HepG2 (cell line): Measurements from ENCODE around the gene SNIP1. TPM values are rescaled to one million over a fixed set of nuclear protein-coding genes. Genes with fewer than 3 reads are reported as not detected.
A peak's percentile ranks its signal among the peaks of the same experiment; 100 is the strongest.

ENCODE experiments used
- CAMTA2 ChIP-seq: sonication (generic); formaldehyde crosslinking; IDR thresholded peaks from 2 replicates; pipeline ENCODE4 v1.4.0; 2020; ENCODE audit warnings: mild to moderate bottlenecking, missing genetic modification reagents, borderline replicate concordance
- HDAC6 ChIP-seq: fragments of 200-600 bp; sonication (generic); IDR thresholded peaks from 2 replicates; pipeline ENCODE4 v1.7.0; 2017; ENCODE audit warnings: mild to moderate bottlenecking, antibody characterized with exemption, low read length, low read depth
- HOXA7 ChIP-seq: sonication (generic); formaldehyde crosslinking; IDR thresholded peaks from 2 replicates; pipeline ENCODE4 v1.8.1; 2022; ENCODE audit warnings: mild to moderate bottlenecking, missing genetic modification reagents, moderate library complexity
- MAFF ChIP-seq: IDR thresholded peaks from 2 replicates; pipeline ENCODE4 v1.6.1; 2011; ENCODE audit warnings: low read depth, low read length, improper control_type of control experiment
- MBNL3 ChIP-seq: fragments of 250-450 bp; sonication (Bioruptor Pico); conservative IDR thresholded peaks from 2 replicates; pipeline ENCODE4 v1.8.0; 2022; ENCODE audit warnings: mild to moderate bottlenecking, inconsistent platforms
- NFE2L2 ChIP-seq: fragments of 150-350 bp; IDR thresholded peaks from 2 replicates; pipeline ENCODE4 v1.6.1; 2014; ENCODE audit warnings: low read length
- POLR2AphosphoS2 ChIP-seq: IDR thresholded peaks from 2 replicates; pipeline ENCODE4 v1.6.1; 2011; ENCODE audit warnings: low read depth, low read length, improper control_type of control experiment
- SIN3B ChIP-seq: fragments of 150-350 bp; IDR thresholded peaks from 2 replicates; pipeline ENCODE4 v1.6.1; 2014; ENCODE audit warnings: low read length
- SNRNP70 ChIP-seq: fragments of 200-400 bp; formaldehyde crosslinking; IDR thresholded peaks from 2 replicates; pipeline ENCODE4 v1.6.1; 2017; ENCODE audit warnings: mild to moderate bottlenecking, low read depth, low read length, moderate library complexity
- SOX6 ChIP-seq, 2 experiments: fragments of 450-650 bp in 1 of 2; sonication (generic) in 1 of 2; formaldehyde crosslinking in 1 of 2; IDR thresholded peaks; 2 replicates each; pipeline versions ENCODE4 v1.4.0 to v1.6.1; 2017 to 2020; ENCODE audit warnings: antibody characterized with exemption in 1 of 2, mild to moderate bottlenecking in 1 of 2, missing genetic modification reagents in 1 of 2
- ZC3H13 ChIP-seq: sonication (generic); formaldehyde crosslinking; IDR thresholded peaks from 2 replicates; pipeline ENCODE4 v1.8.1; 2023; ENCODE audit warnings: mild to moderate bottlenecking, missing genetic modification reagents, moderate library complexity
- ZNF264 ChIP-seq: sonication (generic); formaldehyde crosslinking; IDR thresholded peaks from 2 replicates; pipeline ENCODE4 v1.4.0; 2020; ENCODE audit warnings: missing genetic modification reagents
- ZNF317 ChIP-seq: sonication (generic); formaldehyde crosslinking; IDR thresholded peaks from 2 replicates; pipeline ENCODE4 v1.5.0; 2020; ENCODE audit warnings: mild to moderate bottlenecking, missing genetic modification reagents
- ZNF382 ChIP-seq: sonication (generic); formaldehyde crosslinking; IDR thresholded peaks from 2 replicates; pipeline ENCODE4 v1.5.0; 2020; ENCODE audit warnings: missing genetic modification reagents, mild to moderate bottlenecking, borderline replicate concordance
- ZNF563 ChIP-seq: sonication (generic); formaldehyde crosslinking; IDR thresholded peaks from 2 replicates; pipeline ENCODE4 v1.8.0; 2022; ENCODE audit warnings: mild to moderate bottlenecking, moderate library complexity, missing genetic modification reagents
- ZNF660 ChIP-seq: sonication (generic); formaldehyde crosslinking; IDR thresholded peaks from 2 replicates; pipeline ENCODE4 v1.5.1; 2020; ENCODE audit warnings: mild to moderate bottlenecking, low read depth, missing genetic modification reagents, borderline replicate concordance
- ZNF672 ChIP-seq: sonication (generic); formaldehyde crosslinking; IDR thresholded peaks from 2 replicates; pipeline ENCODE4 v1.8.1; 2022; ENCODE audit warnings: missing genetic modification reagents
- ZNF775 ChIP-seq: sonication (generic); formaldehyde crosslinking; IDR thresholded peaks from 2 replicates; pipeline ENCODE4 v1.4.0; 2020; ENCODE audit warnings: missing genetic modification reagents, mild to moderate bottlenecking, moderate library complexity, borderline replicate concordance
- ZSCAN20 ChIP-seq: sonication (generic); formaldehyde crosslinking; IDR thresholded peaks from 2 replicates; pipeline ENCODE4 v1.4.0; 2020; ENCODE audit warnings: missing genetic modification reagents, mild to moderate bottlenecking, borderline replicate concordance
- polyA plus RNA-seq, 8 experiments: library from polyadenylated mRNA; depleted of rRNA in 3 of 8; stranded (reverse) in 7 of 8; unstranded in 1 of 8; fragments of >200 nt; fragmentation: Illumina TruSeq in 4 of 8; extraction: Trizol in 4 of 8; gene quantifications; 2 replicates each; pipeline versions ENCODE4 v1.2.1 to v1.2.3, GENCODE V29; 2011 to 2016; ENCODE audit warnings: low read depth in 4 of 8, missing spikeins in 1 of 8, mixed read lengths in 1 of 8; ENCODE audit not compliant: insufficient read depth in 1 of 8
- total RNA-seq, 5 experiments: library from RNA; depleted of rRNA; stranded (reverse); fragments of >200 nt; fragmentation: Illumina TruSeq; extraction: Trizol; gene quantifications; 2 replicates each; pipeline ENCODE4 v1.2.3, GENCODE V29; 2016; ENCODE audit warnings: low read depth in 1 of 5
- TF ChIP-seq, protein P1 (sequence below): sonication (generic); formaldehyde crosslinking; IDR thresholded peaks from 2 replicates; pipeline ENCODE4 v1.9.0; 2021; ENCODE audit warnings: missing genetic modification reagents, mild to moderate bottlenecking, borderline replicate concordance
- TF ChIP-seq, protein P2 (sequence below): sonication (generic); formaldehyde crosslinking; IDR thresholded peaks from 2 replicates; pipeline ENCODE4 v1.4.0; 2020; ENCODE audit warnings: low read depth, missing genetic modification reagents
- TF ChIP-seq, protein P3 (sequence below): sonication (generic); formaldehyde crosslinking; IDR thresholded peaks from 2 replicates; pipeline ENCODE4 v1.4.0; 2020; ENCODE audit warnings: missing genetic modification reagents, borderline replicate concordance

SNIP1 gene
- total and polyA plus RNA-seq, 2 of the 13 experiments (the other 11 are each of a cell fraction or from before 2014, with no cell fraction given) = 5.5 to 11.2 TPM

DNA sequence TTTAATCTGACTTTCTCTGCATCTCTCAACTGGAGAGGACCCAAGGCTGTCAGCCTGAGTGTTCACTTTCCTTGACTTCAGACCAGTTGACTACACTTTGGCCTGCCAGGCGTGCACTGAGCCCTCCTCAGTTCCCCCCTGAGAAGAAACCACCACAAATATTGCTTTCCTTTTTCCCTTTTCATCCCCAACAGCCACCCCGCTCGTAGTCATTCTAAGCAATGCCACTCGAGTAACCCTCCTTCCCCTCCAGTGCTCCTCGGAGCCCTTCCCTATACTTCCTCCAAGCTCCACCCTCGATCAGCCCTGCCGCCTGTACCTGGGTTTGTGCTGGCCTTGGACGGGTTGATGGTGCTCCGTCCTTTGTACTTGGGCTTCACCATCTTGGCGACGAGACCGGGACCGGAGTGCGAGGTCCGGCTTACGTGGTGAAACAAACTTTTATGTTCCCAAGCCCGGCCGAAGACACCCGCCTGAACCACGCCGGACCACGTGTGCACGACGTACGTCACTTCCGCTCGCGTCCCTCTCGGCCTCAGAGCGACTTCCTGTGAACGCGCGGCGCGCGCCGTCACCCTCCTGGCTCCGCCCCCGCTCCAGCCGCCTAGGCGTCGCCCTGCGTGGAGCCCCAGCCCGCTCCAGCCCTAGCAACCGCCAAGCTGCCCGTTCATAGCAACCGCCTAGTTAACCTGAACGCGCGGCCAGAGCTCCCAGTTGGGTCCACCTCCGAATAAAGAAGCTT, 41.5 kb upstream of the SNIP1 start, which contains the start of gene GNL2 (continued):
- TF ChIP-seq, protein P1, sequence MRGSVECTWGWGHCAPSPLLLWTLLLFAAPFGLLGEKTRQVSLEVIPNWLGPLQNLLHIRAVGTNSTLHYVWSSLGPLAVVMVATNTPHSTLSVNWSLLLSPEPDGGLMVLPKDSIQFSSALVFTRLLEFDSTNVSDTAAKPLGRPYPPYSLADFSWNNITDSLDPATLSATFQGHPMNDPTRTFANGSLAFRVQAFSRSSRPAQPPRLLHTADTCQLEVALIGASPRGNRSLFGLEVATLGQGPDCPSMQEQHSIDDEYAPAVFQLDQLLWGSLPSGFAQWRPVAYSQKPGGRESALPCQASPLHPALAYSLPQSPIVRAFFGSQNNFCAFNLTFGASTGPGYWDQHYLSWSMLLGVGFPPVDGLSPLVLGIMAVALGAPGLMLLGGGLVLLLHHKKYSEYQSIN (CRISPR knock-in tag) = no peak
- TF ChIP-seq, protein P2, sequence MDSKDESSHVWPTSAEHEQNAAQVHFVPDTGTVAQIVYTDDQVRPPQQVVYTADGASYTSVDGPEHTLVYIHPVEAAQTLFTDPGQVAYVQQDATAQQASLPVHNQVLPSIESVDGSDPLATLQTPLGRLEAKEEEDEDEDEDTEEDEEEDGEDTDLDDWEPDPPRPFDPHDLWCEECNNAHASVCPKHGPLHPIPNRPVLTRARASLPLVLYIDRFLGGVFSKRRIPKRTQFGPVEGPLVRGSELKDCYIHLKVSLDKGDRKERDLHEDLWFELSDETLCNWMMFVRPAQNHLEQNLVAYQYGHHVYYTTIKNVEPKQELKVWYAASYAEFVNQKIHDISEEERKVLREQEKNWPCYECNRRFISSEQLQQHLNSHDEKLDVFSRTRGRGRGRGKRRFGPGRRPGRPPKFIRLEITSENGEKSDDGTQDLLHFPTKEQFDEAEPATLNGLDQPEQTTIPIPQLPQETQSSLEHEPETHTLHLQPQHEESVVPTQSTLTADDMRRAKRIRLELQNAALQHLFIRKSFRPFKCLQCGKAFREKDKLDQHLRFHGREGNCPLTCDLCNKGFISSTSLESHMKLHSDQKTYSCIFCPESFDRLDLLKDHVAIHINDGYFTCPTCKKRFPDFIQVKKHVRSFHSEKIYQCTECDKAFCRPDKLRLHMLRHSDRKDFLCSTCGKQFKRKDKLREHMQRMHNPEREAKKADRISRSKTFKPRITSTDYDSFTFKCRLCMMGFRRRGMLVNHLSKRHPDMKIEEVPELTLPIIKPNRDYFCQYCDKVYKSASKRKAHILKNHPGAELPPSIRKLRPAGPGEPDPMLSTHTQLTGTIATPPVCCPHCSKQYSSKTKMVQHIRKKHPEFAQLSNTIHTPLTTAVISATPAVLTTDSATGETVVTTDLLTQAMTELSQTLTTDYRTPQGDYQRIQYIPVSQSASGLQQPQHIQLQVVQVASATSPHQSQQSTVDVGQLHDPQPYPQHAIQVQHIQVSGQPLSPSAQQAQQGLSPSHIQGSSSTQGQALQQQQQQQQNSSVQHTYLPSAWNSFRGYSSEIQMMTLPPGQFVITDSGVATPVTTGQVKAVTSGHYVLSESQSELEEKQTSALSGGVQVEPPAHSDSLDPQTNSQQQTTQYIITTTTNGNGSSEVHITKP (CRISPR knock-in tag) = no peak
- no peak; the same call in 1 of the 2 replicates for TF ChIP-seq ZNF317 (CRISPR knock-in tag)
- TF ChIP-seq HDAC6 = no peak
- TF ChIP-seq ZNF264 (CRISPR knock-in tag) = no peak
- no peak for TF ChIP-seq ZNF775 (CRISPR knock-in tag)
- no peak for TF ChIP-seq NFE2L2
- no peak for TF ChIP-seq ZSCAN20 (CRISPR knock-in tag)
- 0 out of 2 replicates have a peak, but pooled peaks have one; percentile 54 for TF ChIP-seq CAMTA2 (CRISPR knock-in tag)
- TF ChIP-seq ZNF563 (CRISPR knock-in tag) = peak; percentile 54; the same call in 1 of the 2 replicates
- TF ChIP-seq MAFF = no peak
- TF ChIP-seq ZNF660 = no peak
- TF ChIP-seq HOXA7 (CRISPR knock-in tag) = no peak
- no peak for TF ChIP-seq POLR2AphosphoS2
- no peak for TF ChIP-seq ZNF382
- TF ChIP-seq, protein P3, sequence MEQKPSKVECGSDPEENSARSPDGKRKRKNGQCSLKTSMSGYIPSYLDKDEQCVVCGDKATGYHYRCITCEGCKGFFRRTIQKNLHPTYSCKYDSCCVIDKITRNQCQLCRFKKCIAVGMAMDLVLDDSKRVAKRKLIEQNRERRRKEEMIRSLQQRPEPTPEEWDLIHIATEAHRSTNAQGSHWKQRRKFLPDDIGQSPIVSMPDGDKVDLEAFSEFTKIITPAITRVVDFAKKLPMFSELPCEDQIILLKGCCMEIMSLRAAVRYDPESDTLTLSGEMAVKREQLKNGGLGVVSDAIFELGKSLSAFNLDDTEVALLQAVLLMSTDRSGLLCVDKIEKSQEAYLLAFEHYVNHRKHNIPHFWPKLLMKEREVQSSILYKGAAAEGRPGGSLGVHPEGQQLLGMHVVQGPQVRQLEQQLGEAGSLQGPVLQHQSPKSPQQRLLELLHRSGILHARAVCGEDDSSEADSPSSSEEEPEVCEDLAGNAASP = no peak
- no peak for TF ChIP-seq SOX6 (IDR thresholded peaks at IDR 0.05)
- peak; percentile 68 for TF ChIP-seq SOX6 (CRISPR knock-in tag; IDR thresholded peaks at IDR 0.05)
- TF ChIP-seq SIN3B = no peak
- no peak for TF ChIP-seq ZC3H13 (CRISPR knock-in tag)
- TF ChIP-seq MBNL3 (CRISPR knock-in tag) = no peak
- no peak for TF ChIP-seq SNRNP70
- no peak for TF ChIP-seq ZNF672
